ENCODE measurements around the gene SCGN.

SCGN gene

GRCh38 chr6:25617997-25618396 lies 34.0 kb upstream of the SCGN start:
- Histone ChIP-seq H4K20me1 (ENCODE audit: control insufficient read depth, insufficient read depth, low read depth, low read length) (no peaks in the 10 kb centered on the region), H3K9me3 (ENCODE audit: control insufficient read depth, insufficient read depth, low read length) (no peaks in the 10 kb centered on the region), H3K79me2 (ENCODE audit: control insufficient read depth, low read length) (no peaks in the 10 kb centered on the region), H3K4me3 (ENCODE audit: low read length) (no peak overlapping the region), H3K4me1 (ENCODE audit: control insufficient read depth, low read length) (peaks cover 22% of the 10 kb centered on the region), H3F3A (ENCODE audit: control insufficient read depth, insufficient read depth) (no peaks in the 10 kb centered on the region), H3K27ac (ENCODE audit: low read depth, low read length) (no peak overlapping the region), H3K9me2 (replicated peaks; ENCODE audit: control insufficient read depth, low read length) (no peaks in the 10 kb centered on the region), H3K4me2 (ENCODE audit: low read length) (peak overlapping the region; percentile 14; the same call in 1 of the 2 replicates), H3K36me3 (ENCODE audit: control insufficient read depth, low read length) (no peaks in the 10 kb centered on the region), H3K27me3 (ENCODE audit: control insufficient read depth, low read length) (no peaks in the 10 kb centered on the region)
- TF ChIP-seq CTCF (IDR thresholded peaks at IDR 0.05; ENCODE audit: low read depth, low read length, poor library complexity, severe bottlenecking) (no peak), EZH2phosphoT487 (IDR thresholded peaks at IDR 0.05; ENCODE audit: borderline replicate concordance, low read length) (no peak)

DNA sequence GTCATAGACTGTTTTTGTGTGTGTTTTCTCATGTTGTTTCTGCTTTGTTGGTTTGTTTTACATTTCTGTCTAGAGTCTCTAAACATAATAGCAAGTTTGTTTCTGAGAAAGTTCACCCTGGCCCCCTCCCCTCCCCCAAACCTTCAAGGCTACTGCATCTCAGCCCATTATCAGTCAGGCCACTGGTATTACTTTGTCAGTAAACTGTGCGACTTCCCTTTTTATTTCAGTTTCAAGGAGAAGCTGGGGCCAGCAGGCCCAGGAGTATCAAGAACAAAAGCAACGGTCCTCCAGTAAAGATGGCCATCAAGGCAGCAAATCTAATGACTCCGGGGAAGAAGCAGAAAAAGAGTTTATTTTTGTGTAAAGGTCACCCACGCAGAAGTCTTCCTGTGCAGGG lies 32.8 kb upstream of the SCGN start:
- H3K9me3 ChIP-seq (ENCODE audit: control insufficient read depth, insufficient read depth, low read length) = no peaks in the 10 kb centered on the region
- no peaks in the 10 kb centered on the region for H3F3A ChIP-seq (ENCODE audit: control insufficient read depth, insufficient read depth)
- no peaks in the 10 kb centered on the region for H3K27me3 ChIP-seq (ENCODE audit: control insufficient read depth, low read length)
- no peaks in the 10 kb centered on the region for H3K36me3 ChIP-seq (ENCODE audit: control insufficient read depth, low read length)
- peaks cover 22% of the 10 kb centered on the region for H3K4me1 ChIP-seq (ENCODE audit: control insufficient read depth, low read length)
- H3K27ac ChIP-seq (ENCODE audit: low read depth, low read length) = no peak overlapping the region
- H3K4me3 ChIP-seq (ENCODE audit: low read length) = no peak overlapping the region
- no peaks in the 10 kb centered on the region for H4K20me1 ChIP-seq (ENCODE audit: control insufficient read depth, insufficient read depth, low read depth, low read length)
- TF ChIP-seq CTCF (IDR thresholded peaks at IDR 0.05; ENCODE audit: low read depth, low read length, poor library complexity, severe bottlenecking) = no peak
- no peak for TF ChIP-seq EZH2phosphoT487 (IDR thresholded peaks at IDR 0.05; ENCODE audit: borderline replicate concordance, low read length)
- H3K4me2 ChIP-seq (ENCODE audit: low read length) = no peak overlapping the region
- no peaks in the 10 kb centered on the region for H3K9me2 ChIP-seq (replicated peaks; ENCODE audit: control insufficient read depth, low read length)
- H3K79me2 ChIP-seq (ENCODE audit: control insufficient read depth, low read length) = no peaks in the 10 kb centered on the region

DNA sequence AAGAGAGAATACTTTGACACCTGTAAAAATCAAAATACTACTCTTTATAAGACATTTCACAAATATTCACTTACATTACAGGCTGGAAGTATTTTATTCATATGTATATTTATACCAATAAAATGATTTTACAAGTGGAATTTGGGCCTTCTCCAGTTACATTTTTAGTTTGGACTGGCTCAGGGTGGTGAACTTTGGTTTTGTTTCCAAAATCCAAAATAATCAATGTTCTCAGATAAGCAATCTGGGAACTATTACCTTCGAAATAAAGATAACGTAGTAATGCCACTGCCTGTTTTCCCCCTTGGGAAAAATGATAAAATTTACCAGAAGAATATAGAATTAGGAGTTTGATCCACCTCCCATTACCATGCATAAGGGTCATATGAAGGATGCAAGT lies 31.6 kb upstream of the SCGN start:
- no peak for TF ChIP-seq EZH2phosphoT487 (IDR thresholded peaks at IDR 0.05; ENCODE audit: borderline replicate concordance, low read length)
- TF ChIP-seq CTCF (IDR thresholded peaks at IDR 0.05; ENCODE audit: low read depth, low read length, poor library complexity, severe bottlenecking) = no peak
- no peak overlapping the region for H3K4me3 ChIP-seq (ENCODE audit: low read length)
- no peaks in the 10 kb centered on the region for H3K9me2 ChIP-seq (replicated peaks; ENCODE audit: control insufficient read depth, low read length)
- no peaks in the 10 kb centered on the region for H3K36me3 ChIP-seq (ENCODE audit: control insufficient read depth, low read length)
- H3K27me3 ChIP-seq (ENCODE audit: control insufficient read depth, low read length) = no peaks in the 10 kb centered on the region
- H3F3A ChIP-seq (ENCODE audit: control insufficient read depth, insufficient read depth) = no peaks in the 10 kb centered on the region
- H3K9me3 ChIP-seq (ENCODE audit: control insufficient read depth, insufficient read depth, low read length) = no peaks in the 10 kb centered on the region
- H3K27ac ChIP-seq (ENCODE audit: low read depth, low read length) = no peak overlapping the region
- H4K20me1 ChIP-seq (ENCODE audit: control insufficient read depth, insufficient read depth, low read depth, low read length) = no peaks in the 10 kb centered on the region
- no peaks in the 10 kb centered on the region for H3K79me2 ChIP-seq (ENCODE audit: control insufficient read depth, low read length)
- no peak overlapping the region for H3K4me2 ChIP-seq (ENCODE audit: low read length)
- H3K4me1 ChIP-seq (ENCODE audit: control insufficient read depth, low read length) = peaks cover 22% of the 10 kb centered on the region

DNA sequence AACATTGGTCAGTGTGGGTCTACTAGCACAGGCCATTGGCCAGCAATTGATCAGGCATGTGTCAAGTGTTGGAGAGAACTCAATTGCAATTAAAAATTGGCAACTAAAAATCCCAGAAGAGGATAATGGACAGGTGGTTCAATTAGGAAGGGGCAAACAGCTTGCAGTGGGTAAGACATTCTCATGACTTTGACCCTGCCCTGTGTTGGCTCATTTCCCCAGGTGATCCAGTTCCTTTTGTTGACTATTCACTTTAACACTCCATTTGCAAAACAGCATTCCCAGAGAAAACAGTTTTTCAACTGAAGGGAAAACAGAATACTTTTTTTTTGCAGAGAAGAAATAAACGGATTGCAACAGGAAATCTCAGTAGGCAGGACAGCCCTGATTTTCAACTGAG lies 28.9 kb upstream of the SCGN start:
- no peaks in the 10 kb centered on the region for H3K9me2 ChIP-seq (replicated peaks; ENCODE audit: control insufficient read depth, low read length)
- H3K4me1 ChIP-seq (ENCODE audit: control insufficient read depth, low read length) = peaks cover 12% of the 10 kb centered on the region
- no peaks in the 10 kb centered on the region for H3K79me2 ChIP-seq (ENCODE audit: control insufficient read depth, low read length)
- no peak overlapping the region for H3K27ac ChIP-seq (ENCODE audit: low read depth, low read length)
- H3K4me2 ChIP-seq (ENCODE audit: low read length) = no peak overlapping the region
- no peaks in the 10 kb centered on the region for H4K20me1 ChIP-seq (ENCODE audit: control insufficient read depth, insufficient read depth, low read depth, low read length)
- no peaks in the 10 kb centered on the region for H3F3A ChIP-seq (ENCODE audit: control insufficient read depth, insufficient read depth)
- H3K4me3 ChIP-seq (ENCODE audit: low read length) = no peak overlapping the region
- H3K36me3 ChIP-seq (ENCODE audit: control insufficient read depth, low read length) = no peaks in the 10 kb centered on the region
- TF ChIP-seq EZH2phosphoT487 (IDR thresholded peaks at IDR 0.05; ENCODE audit: borderline replicate concordance, low read length) (no peak), CTCF (IDR thresholded peaks at IDR 0.05; ENCODE audit: low read depth, low read length, poor library complexity, severe bottlenecking) (no peak)
- no peaks in the 10 kb centered on the region for H3K9me3 ChIP-seq (ENCODE audit: control insufficient read depth, insufficient read depth, low read length)
- no peaks in the 10 kb centered on the region for H3K27me3 ChIP-seq (ENCODE audit: control insufficient read depth, low read length)
